ENCODE data around the gene SLC9A1. TPM values are rescaled to one million over a fixed set of nuclear protein-coding genes. Genes with fewer than 3 reads are reported as not detected.

Gene SLC9A1
- total and polyA plus RNA-seq, 10 donors: 6.0 to 40.4 (median 27.6) TPM

- Histone ChIP-seq H3K4me1 (peaks cover 0 to 16% (median 8%) of the 10 kb centered on the region in 6 donors), H3K36me3 (no peaks in the 10 kb centered on the region), H3K27ac (no peak overlapping the region), H3K4me3 (no peak overlapping the region), H3K9me3 (no peaks in the 10 kb centered on the region), H3K27me3 (replicated peaks in 1 of 7) (no peaks in the 10 kb centered on the region)
- DNase-seq: no peak
- intact Hi-C loops (cut with DNase I; ENCODE audit: low total_unique reads): no loop called here
- TF ChIP-seq CTCF (IDR thresholded peaks at IDR 0.05 in 8 of 11, conservative IDR thresholded peaks at IDR 0.05 in 3 of 11) (no peak), POLR2AphosphoS5 (IDR thresholded peaks at IDR 0.05) (no peak), POLR2A (IDR thresholded peaks at IDR 0.05) (no peak)
- 90 to 98% (median 94%) methylated on average over 3 of the region's 3 CpGs for WGBS, 5 donors
These were observed 62.0 kb downstream of the SLC9A1 start for GRCh38 chr1:27092888-27093287.

- Histone ChIP-seq H3K36me3 (no peaks in the 10 kb centered on the region), H3K9me3 (no peaks in the 10 kb centered on the region), H3K27me3 (replicated peaks in 1 of 7) (no peaks in the 10 kb centered on the region), H3K27ac (no peak overlapping the region), H3K4me3 (no peak overlapping the region), H3K4me1 (peaks cover 0 to 4% (median 0%) of the 10 kb centered on the region in 6 donors)
- intact Hi-C loops (cut with DNase I; ENCODE audit: low total_unique reads): no loop called here
- 91 to 97% (median 93%) methylated on average over 5 of the region's 5 CpGs for WGBS, 5 donors
- DNase-seq: no peak
- TF ChIP-seq CTCF (IDR thresholded peaks at IDR 0.05 in 8 of 11, conservative IDR thresholded peaks at IDR 0.05 in 3 of 11) (no peak), POLR2AphosphoS5 (IDR thresholded peaks at IDR 0.05) (no peak)
These were observed 64.0 kb downstream of the SLC9A1 start for GRCh38 chr1:27090911-27091310.

- no peak for DNase-seq
- intact Hi-C loops (cut with DNase I; ENCODE audit: low total_unique reads): no loop called here
- TF ChIP-seq POLR2AphosphoS5 (IDR thresholded peaks at IDR 0.05) (no peak), POLR2A (IDR thresholded peaks at IDR 0.05) (no peak), CTCF (IDR thresholded peaks at IDR 0.05 in 8 of 11, conservative IDR thresholded peaks at IDR 0.05 in 3 of 11) (no peak)
- no peak overlapping the region for H3K27ac ChIP-seq
- 90 to 95% (median 92%) methylated on average over 10 of the region's 10 CpGs for WGBS, 5 donors
- peaks cover 0 to 10% (median 7%) of the 10 kb centered on the region in 8 donors for H3K9me3 ChIP-seq
- H3K4me3 ChIP-seq: no peak overlapping the region
- H3K4me1 ChIP-seq: no peaks in the 10 kb centered on the region
- H3K27me3 ChIP-seq (replicated peaks in 1 of 7): no peaks in the 10 kb centered on the region
- H3K36me3 ChIP-seq: no peaks in the 10 kb centered on the region
These were observed 67.3 kb downstream of the SLC9A1 start for GRCh38 chr1:27087371-27088220.

GRCh38 chr1:27086628-27087027 lies 68.3 kb downstream of the SLC9A1 start:
- 89 to 98% (median 94%) methylated on average over 3 of the region's 3 CpGs for WGBS, 5 donors

More at GRCh38 chr1:27086628-27087027, 68.3 kb downstream of the SLC9A1 start:
- no peak overlapping the region for H3K27ac ChIP-seq
- intact Hi-C loops (cut with DNase I; ENCODE audit: low total_unique reads): no loop called here
- H3K9me3 ChIP-seq: peaks cover 0 to 10% (median 7%) of the 10 kb centered on the region in 8 donors
- no peaks in the 10 kb centered on the region for H3K4me1 ChIP-seq
- no peak for TF ChIP-seq POLR2AphosphoS5 (IDR thresholded peaks at IDR 0.05)
- no peak for TF ChIP-seq POLR2A (IDR thresholded peaks at IDR 0.05)
- TF ChIP-seq CTCF (IDR thresholded peaks at IDR 0.05 in 8 of 11, conservative IDR thresholded peaks at IDR 0.05 in 3 of 11): peak in 1 of 11 experiments; percentile 7
- no peaks in the 10 kb centered on the region for H3K27me3 ChIP-seq (replicated peaks in 1 of 7)
- DNase-seq: no peak
- H3K36me3 ChIP-seq: no peaks in the 10 kb centered on the region
- H3K4me3 ChIP-seq: no peak overlapping the region

Measured in spleen (tissue), 11 donors.